Stimulated activated memory B cell treated with anti-CD40 and anti-IgM and Interleukin-4, amounts not matched to agents 10 μg/mL and 1 μg/mL and 100 μg/mL, for 72 hours (primary cell): Measurements from ENCODE around the gene MTMR3.
"Not testable (repeated sequence)": the region's sequence is repeated elsewhere in the genome, so short reads cannot be mapped to it uniquely, and the experiment has no call there.

ENCODE experiments used
- ATAC-seq: fragments of 150-1000 bp; cut with Tn5 transposase; 2 replicates; pipeline ENCODE4 v1.10.0; 2021
- H3K27ac Mint-ChIP-seq: one replicate; pipeline ENCODE4 v1.8.0; 2022; ENCODE audit warnings: mild to moderate bottlenecking, mixed read lengths
- H3K27me3 Mint-ChIP-seq: one replicate; pipeline ENCODE4 v1.8.0; 2022; ENCODE audit warnings: mixed read lengths
- H3K36me3 Mint-ChIP-seq: one replicate; pipeline ENCODE4 v1.8.0; 2022; ENCODE audit warnings: mixed read lengths
- H3K4me1 Mint-ChIP-seq: one replicate; pipeline ENCODE4 v1.8.0; 2022; ENCODE audit warnings: mixed read lengths
- H3K4me3 Mint-ChIP-seq: one replicate; pipeline ENCODE4 v1.8.0; 2022; ENCODE audit warnings: mild to moderate bottlenecking, moderate library complexity, mixed read lengths
- H3K9me3 Mint-ChIP-seq: one replicate; pipeline ENCODE4 v1.8.0; 2022; ENCODE audit warnings: mixed read lengths

The MTMR3 gene

GRCh38 chr22:29883045-29883774, at the start of gene MTMR3:
Gene MTMR3, plus strand, starts transcription at chr22:29883174. Its CDS starts 87,886 bp downstream, at chr22:29971060.
- Mint-ChIP-seq H3K9me3 (no peaks in the 10 kb centered on the region), H3K4me1 (peaks cover 7% of the 10 kb centered on the region), H3K36me3 (no peaks in the 10 kb centered on the region), H3K4me3 (peak within 1 kb of the TSS; percentile 94), H3K27ac (peak within 1 kb of the TSS; percentile 91), H3K27me3 (no peaks in the 10 kb centered on the region)
- peak; percentile 93 for ATAC-seq

GRCh38 chr22:29833392-29833965, 49.5 kb upstream of the MTMR3 start:
- H3K4me1 Mint-ChIP-seq: peaks cover 37% of the 10 kb centered on the region
- H3K9me3 Mint-ChIP-seq: no peaks in the 10 kb centered on the region
- no peak overlapping the region for H3K27ac Mint-ChIP-seq
- no peak overlapping the region for H3K4me3 Mint-ChIP-seq
- H3K27me3 Mint-ChIP-seq: no peaks in the 10 kb centered on the region
- H3K36me3 Mint-ChIP-seq: peaks cover 42% of the 10 kb centered on the region
- ATAC-seq: no peak

- H3K9me3 Mint-ChIP-seq: no peaks in the 10 kb centered on the region
- ATAC-seq: no peak
- peaks cover 39% of the 10 kb centered on the region for H3K4me1 Mint-ChIP-seq
- no peaks in the 10 kb centered on the region for H3K27me3 Mint-ChIP-seq
- no peak overlapping the region for H3K27ac Mint-ChIP-seq
- peaks cover 40% of the 10 kb centered on the region for H3K36me3 Mint-ChIP-seq
- no peak overlapping the region for H3K4me3 Mint-ChIP-seq
These were observed 48.9 kb upstream of the MTMR3 start for GRCh38 chr22:29834046-29834445.

- peaks cover 30% of the 10 kb centered on the region for H3K36me3 Mint-ChIP-seq
- not testable (repeated sequence) for H3K27ac Mint-ChIP-seq, H3K9me3 Mint-ChIP-seq, ATAC-seq, H3K27me3 Mint-ChIP-seq
- peak overlapping the region; percentile 99 for H3K4me3 Mint-ChIP-seq
- H3K4me1 Mint-ChIP-seq: peaks cover 31% of the 10 kb centered on the region
These were observed 46.1 kb upstream of the MTMR3 start for GRCh38 chr22:29836791-29837370.

GRCh38 chr22:29837741-29838598, 45.0 kb upstream of the MTMR3 start, which contains the start of gene ASCC2:
Gene ASCC2, minus strand, starts transcription at chr22:29838274. Its CDS starts 5,949 bp downstream, at chr22:29832325.
- Mint-ChIP-seq H3K36me3 (peaks cover 21% of the 10 kb centered on the region), H3K4me1 (peaks cover 31% of the 10 kb centered on the region), H3K27ac (peak within 1 kb of the TSS; percentile 97), H3K9me3 (no peaks in the 10 kb centered on the region), H3K4me3 (peak within 1 kb of the TSS; percentile 99), H3K27me3 (no peaks in the 10 kb centered on the region)
- peak; percentile 100 for ATAC-seq

- peaks cover 15% of the 10 kb centered on the region for H3K36me3 Mint-ChIP-seq
- H3K27ac Mint-ChIP-seq: peak overlapping the region; percentile 97
- no peaks in the 10 kb centered on the region for H3K27me3 Mint-ChIP-seq
- ATAC-seq: peak; percentile 37
- peaks cover 31% of the 10 kb centered on the region for H3K4me1 Mint-ChIP-seq
- H3K4me3 Mint-ChIP-seq: peak overlapping the region; percentile 99
- no peaks in the 10 kb centered on the region for H3K9me3 Mint-ChIP-seq
These were observed 44.4 kb upstream of the MTMR3 start for GRCh38 chr22:29838599-29838956.

GRCh38 chr22:29839039-29839438, 43.9 kb upstream of the MTMR3 start:
- no peak for ATAC-seq
- H3K27ac Mint-ChIP-seq: peak overlapping the region; percentile 97
- no peak overlapping the region for H3K4me3 Mint-ChIP-seq
- H3K27me3 Mint-ChIP-seq: no peaks in the 10 kb centered on the region
- H3K36me3 Mint-ChIP-seq: peaks cover 13% of the 10 kb centered on the region
- H3K9me3 Mint-ChIP-seq: no peaks in the 10 kb centered on the region
- peaks cover 31% of the 10 kb centered on the region for H3K4me1 Mint-ChIP-seq

GRCh38 chr22:29840498-29840897, 42.5 kb upstream of the MTMR3 start:
- Mint-ChIP-seq H3K27ac (no peak overlapping the region), H3K9me3 (no peaks in the 10 kb centered on the region), H3K4me1 (peaks cover 30% of the 10 kb centered on the region), H3K4me3 (no peak overlapping the region), H3K27me3 (no peaks in the 10 kb centered on the region), H3K36me3 (peaks cover 8% of the 10 kb centered on the region)
- ATAC-seq: no peak

- ATAC-seq: no peak
- H3K4me3 Mint-ChIP-seq: no peak overlapping the region
- no peaks in the 10 kb centered on the region for H3K27me3 Mint-ChIP-seq
- H3K27ac Mint-ChIP-seq: no peak overlapping the region
- peaks cover 4% of the 10 kb centered on the region for H3K9me3 Mint-ChIP-seq
- peaks cover 4% of the 10 kb centered on the region for H3K36me3 Mint-ChIP-seq
- peaks cover 14% of the 10 kb centered on the region for H3K4me1 Mint-ChIP-seq
These were observed 40.8 kb upstream of the MTMR3 start for GRCh38 chr22:29842172-29842571.

- H3K36me3 Mint-ChIP-seq: peaks cover 4% of the 10 kb centered on the region
- H3K9me3 Mint-ChIP-seq: peaks cover 4% of the 10 kb centered on the region
- no peaks in the 10 kb centered on the region for H3K27me3 Mint-ChIP-seq
- peaks cover 8% of the 10 kb centered on the region for H3K4me1 Mint-ChIP-seq
- ATAC-seq: no peak
- no peak overlapping the region for H3K27ac Mint-ChIP-seq
- H3K4me3 Mint-ChIP-seq: no peak overlapping the region
These were observed 40.2 kb upstream of the MTMR3 start for GRCh38 chr22:29842740-29843139.

- Mint-ChIP-seq H3K4me1 (no peaks in the 10 kb centered on the region), H3K4me3 (no peak overlapping the region), H3K27ac (no peak overlapping the region), H3K27me3 (no peaks in the 10 kb centered on the region), H3K9me3 (peaks cover 4% of the 10 kb centered on the region), H3K36me3 (peaks cover 4% of the 10 kb centered on the region)
- ATAC-seq: no peak
These were observed 36.7 kb upstream of the MTMR3 start for GRCh38 chr22:29846290-29846689.

GRCh38 chr22:29848111-29848510, 34.9 kb upstream of the MTMR3 start:
- Mint-ChIP-seq H3K36me3 (peaks cover 4% of the 10 kb centered on the region), H3K4me1 (no peaks in the 10 kb centered on the region), H3K9me3 (peaks cover 4% of the 10 kb centered on the region), H3K27me3 (no peaks in the 10 kb centered on the region), H3K27ac (no peak overlapping the region), H3K4me3 (no peak overlapping the region)
- no peak for ATAC-seq

- Mint-ChIP-seq H3K27me3 (peaks cover 11% of the 10 kb centered on the region), H3K4me1 (no peaks in the 10 kb centered on the region), H3K27ac (no peak overlapping the region), H3K36me3 (no peaks in the 10 kb centered on the region), H3K9me3 (no peaks in the 10 kb centered on the region), H3K4me3 (no peak overlapping the region)
- no peak for ATAC-seq
These were observed 28.5 kb upstream of the MTMR3 start for GRCh38 chr22:29854432-29854831.

GRCh38 chr22:29855611-29856181, 27.3 kb upstream of the MTMR3 start:
- no peak for ATAC-seq
- no peaks in the 10 kb centered on the region for H3K4me1 Mint-ChIP-seq
- no peak overlapping the region for H3K4me3 Mint-ChIP-seq

GRCh38 chr22:29856496-29856895, 26.5 kb upstream of the MTMR3 start:
- Mint-ChIP-seq H3K9me3 (no peaks in the 10 kb centered on the region), H3K36me3 (no peaks in the 10 kb centered on the region), H3K4me1 (no peaks in the 10 kb centered on the region), H3K27me3 (peaks cover 11% of the 10 kb centered on the region), H3K4me3 (no peak overlapping the region), H3K27ac (no peak overlapping the region)
- no peak for ATAC-seq

More at GRCh38 chr22:29855611-29856181, 27.3 kb upstream of the MTMR3 start:
- Mint-ChIP-seq H3K27ac (no peak overlapping the region), H3K36me3 (no peaks in the 10 kb centered on the region), H3K27me3 (peaks cover 11% of the 10 kb centered on the region), H3K9me3 (no peaks in the 10 kb centered on the region)
